Nephron (organoid): ENCODE data around the gene HSPB1.
"Not testable (repeated sequence)": the region's sequence is repeated elsewhere in the genome, so short reads cannot be mapped to it uniquely, and the experiment has no call there.

ENCODE experiments used
- H3K27ac Mint-ChIP-seq, 3 experiments: 2 replicates each; pipeline ENCODE4 v1.8.0; 2020; ENCODE audit warnings: mixed read lengths in 3 of 3, mild to moderate bottlenecking in 2 of 3, moderate library complexity in 1 of 3
- H3K27me3 Mint-ChIP-seq: 2 replicates; pipeline ENCODE4 v1.8.0; 2021; ENCODE audit warnings: low read depth, mild to moderate bottlenecking, moderate library complexity, mixed read lengths
- H3K36me3 Mint-ChIP-seq: 2 replicates; pipeline ENCODE4 v1.8.0; 2020; ENCODE audit warnings: low read depth, mixed read lengths
- H3K4me1 Mint-ChIP-seq: 2 replicates; pipeline ENCODE4 v1.8.0; 2020; ENCODE audit warnings: mixed read lengths
- H3K4me3 Mint-ChIP-seq, 3 experiments: 2 replicates each; pipeline ENCODE4 v1.8.0; 2020; ENCODE audit warnings: mild to moderate bottlenecking in 3 of 3, mixed read lengths in 3 of 3, moderate library complexity in 2 of 3
- H3K9me3 Mint-ChIP-seq: 2 replicates; pipeline ENCODE4 v1.8.0; 2020; ENCODE audit warnings: mixed read lengths
- CTCF ChIP-seq, 3 experiments: fragments of 200-600 bp; sonication (generic); IDR thresholded peaks; one replicate each; pipeline ENCODE4 v1.5.0; 2021; ENCODE audit warnings: antibody characterized with exemption in 3 of 3; ENCODE audit not compliant: unreplicated experiment in 3 of 3

HSPB1 gene

DNA sequence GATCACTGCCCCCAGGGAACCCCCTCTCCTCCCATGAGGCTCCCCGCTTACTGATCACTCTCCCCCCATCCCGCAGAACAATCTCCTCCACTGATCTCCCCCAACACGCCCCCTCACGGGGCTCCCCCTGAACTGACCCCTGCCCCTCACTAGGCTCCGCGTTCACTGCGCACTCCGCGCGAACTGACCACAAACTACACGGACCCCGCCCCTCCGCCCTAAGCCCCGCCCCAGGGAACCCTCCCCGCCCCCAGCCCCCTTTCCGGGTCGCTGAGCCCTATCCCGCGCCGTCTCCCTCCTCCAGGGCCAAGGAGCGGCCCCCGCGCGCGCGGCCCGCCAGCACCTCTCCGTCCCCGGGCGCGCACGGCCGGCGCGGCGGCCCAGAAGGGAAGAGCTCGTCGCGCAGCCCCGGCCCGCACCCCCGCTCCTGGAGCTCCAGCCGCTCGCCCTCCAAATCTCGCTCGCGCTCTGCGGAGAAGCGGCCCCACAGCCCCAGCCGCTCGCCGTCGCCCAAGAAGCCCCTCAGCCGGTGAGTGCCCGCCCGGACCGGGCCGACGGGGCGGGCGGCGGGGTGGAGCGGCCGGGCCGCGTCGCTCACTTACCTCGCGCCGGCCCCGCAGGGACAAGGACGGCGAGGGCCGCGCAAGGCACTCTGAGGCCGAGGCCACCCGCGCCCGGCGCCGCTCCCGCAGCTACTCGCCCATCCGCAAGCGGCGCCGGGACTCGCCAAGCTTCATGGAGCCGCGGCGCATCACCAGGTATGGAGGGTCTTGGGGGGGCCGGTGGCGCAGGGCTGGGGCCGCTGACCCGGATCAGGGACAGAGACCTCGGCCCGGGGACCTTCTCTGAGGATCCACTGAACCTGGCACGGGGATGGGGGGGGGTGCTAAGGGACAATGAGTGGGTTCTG lies 19.9 kb upstream of the HSPB1 start:
- peak overlapping the region; percentile 79 to 84 (median 81) for H3K4me3 Mint-ChIP-seq
- no peaks in the 10 kb centered on the region for H3K9me3 Mint-ChIP-seq
- H3K4me1 Mint-ChIP-seq, result peaks cover 6% of the 10 kb centered on the region
- peaks cover 79% of the 10 kb centered on the region for H3K27me3 Mint-ChIP-seq
- H3K36me3 Mint-ChIP-seq, result no peaks in the 10 kb centered on the region
- H3K27ac Mint-ChIP-seq, result no peak overlapping the region
- no peak for TF ChIP-seq CTCF (IDR thresholded peaks at IDR 0.05; ENCODE audit: unreplicated experiment in 3 of 3)

GRCh38 chr7:76283254-76284159 lies 19.0 kb upstream of the HSPB1 start:
- Mint-ChIP-seq H3K4me3 (peak overlapping the region; percentile 71 to 79 (median 78)), H3K27me3 (peaks cover 73% of the 10 kb centered on the region), H3K4me1 (peaks cover 6% of the 10 kb centered on the region), H3K9me3 (no peaks in the 10 kb centered on the region), H3K36me3 (no peaks in the 10 kb centered on the region), H3K27ac (no peak overlapping the region)
- no peak for TF ChIP-seq CTCF (IDR thresholded peaks at IDR 0.05; ENCODE audit: unreplicated experiment in 3 of 3)

- H3K27ac Mint-ChIP-seq, result no peak overlapping the region
- no peak for TF ChIP-seq CTCF (IDR thresholded peaks at IDR 0.05; ENCODE audit: unreplicated experiment in 3 of 3)
These were observed 16.7 kb upstream of the HSPB1 start for GRCh38 chr7:76285604-76286374.

DNA sequence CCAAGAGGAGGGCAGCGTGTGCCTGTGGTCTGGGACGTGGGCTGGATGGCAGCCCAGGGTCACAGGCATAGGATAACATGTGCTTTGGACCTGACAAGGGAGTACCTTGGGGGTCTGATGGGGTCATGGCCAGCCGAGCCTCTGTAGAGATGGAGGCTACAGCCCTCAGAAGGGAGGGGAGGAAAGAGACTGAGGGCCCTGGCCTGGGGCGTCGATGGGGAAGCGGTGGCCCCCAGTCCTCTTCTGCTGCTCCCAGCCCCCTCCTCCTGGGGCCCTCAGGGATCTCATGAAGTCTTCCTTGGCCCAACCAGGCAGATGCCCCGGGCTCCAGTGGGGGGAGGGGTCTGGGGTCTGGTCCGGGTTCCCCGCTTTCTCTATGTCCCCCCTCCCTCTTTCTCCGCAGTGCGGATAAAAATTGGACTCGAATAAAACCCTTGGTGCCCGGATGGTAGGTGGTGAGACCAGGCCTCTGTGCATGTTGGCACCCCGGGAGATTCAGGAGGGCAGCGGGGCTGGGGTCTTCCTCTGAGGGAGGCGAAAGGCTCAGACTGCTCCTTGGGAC lies 15.6 kb upstream of the HSPB1 start:
- H3K4me1 Mint-ChIP-seq, result peaks cover 14% of the 10 kb centered on the region
- no peak overlapping the region for H3K27ac Mint-ChIP-seq
- H3K36me3 Mint-ChIP-seq, result no peaks in the 10 kb centered on the region
- H3K9me3 Mint-ChIP-seq, result no peaks in the 10 kb centered on the region
- H3K4me3 Mint-ChIP-seq, result no peak overlapping the region
- peaks cover 50% of the 10 kb centered on the region for H3K27me3 Mint-ChIP-seq
- TF ChIP-seq CTCF (IDR thresholded peaks at IDR 0.05; ENCODE audit: unreplicated experiment in 3 of 3), result no peak

More at GRCh38 chr7:76285604-76286374, 16.7 kb upstream of the HSPB1 start:
- peak overlapping the region in 1 of 3 experiments; percentile 34 for H3K4me3 Mint-ChIP-seq
- peaks cover 56% of the 10 kb centered on the region for H3K27me3 Mint-ChIP-seq
- no peaks in the 10 kb centered on the region for H3K36me3 Mint-ChIP-seq
- no peaks in the 10 kb centered on the region for H3K9me3 Mint-ChIP-seq
- H3K4me1 Mint-ChIP-seq, result peaks cover 6% of the 10 kb centered on the region

DNA sequence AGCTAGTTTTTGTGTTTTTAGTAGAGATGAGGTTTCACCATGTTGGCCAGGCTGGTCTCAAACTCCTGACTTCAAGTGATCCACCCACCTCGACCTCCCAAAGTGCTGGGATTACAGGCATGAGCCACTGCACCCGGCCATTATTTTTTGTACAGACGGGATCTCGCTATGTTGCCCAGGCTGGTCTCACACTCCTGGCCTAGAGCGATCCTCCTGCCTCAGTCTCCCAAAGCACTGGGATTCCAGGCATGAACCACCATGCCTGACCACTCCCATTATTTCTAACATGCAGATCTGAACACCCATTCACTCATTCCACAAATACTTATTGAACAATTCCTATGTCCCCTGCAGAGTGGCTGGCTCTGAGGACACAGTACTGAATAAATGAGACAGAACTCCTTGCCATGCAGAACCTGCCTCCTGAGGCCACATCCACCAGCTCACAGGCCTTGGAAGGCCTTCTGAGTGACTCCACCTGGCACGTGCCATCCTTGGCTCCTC lies 11.6 kb upstream of the HSPB1 start:
- H3K36me3 Mint-ChIP-seq, H3K9me3 Mint-ChIP-seq: not testable (repeated sequence)
- peaks cover 16% of the 10 kb centered on the region for H3K27me3 Mint-ChIP-seq
- peaks cover 29% of the 10 kb centered on the region for H3K4me1 Mint-ChIP-seq
- H3K27ac Mint-ChIP-seq, result peak overlapping the region in 2 of 3 experiments; percentile 76 to 88
- peak overlapping the region in 1 of 3 experiments; percentile 37 for H3K4me3 Mint-ChIP-seq
